GM12891 (cell line): ENCODE results near the gene ASPG.

Experiments used
- POLR2A ChIP-seq: IDR thresholded peaks from 2 replicates; pipeline ENCODE4 v1.6.1; 2011; ENCODE audit warnings: low read depth, low read length, control low read depth
- SPI1 ChIP-seq: IDR thresholded peaks from 2 replicates; pipeline ENCODE4 v1.6.1; 2011; ENCODE audit warnings: low read depth, low read length, control low read depth
- TAF1 ChIP-seq: IDR thresholded peaks from 2 replicates; pipeline ENCODE4 v1.6.1; 2011; ENCODE audit warnings: low read depth, low read length, control low read depth

- TF ChIP-seq TAF1 (no peak), POLR2A (no peak), SPI1 (no peak)
These were observed at the start of gene ASPG for GRCh38 chr14:104085032-104085888.
